Naive B cell (primary cell): ENCODE measurements around the gene ARSA. TPM values are rescaled to one million over a fixed set of nuclear protein-coding genes. Genes with fewer than 3 reads are reported as not detected.
A peak's percentile ranks its signal among the peaks of the same experiment; 100 is the strongest.

ENCODE experiments used
- ATAC-seq, 2 donors: fragments of 150-1000 bp; cut with Tn5 transposase; 2 replicates each; pipeline ENCODE4 v1.10.0; 2021; ENCODE audit warnings: low read depth in 2 of 2, mild to moderate bottlenecking in 2 of 2, moderate library complexity in 2 of 2
- DNase-seq: peaks from one replicate; pipeline ENCODE4 v3.0.0; 2022
- H3K27ac Mint-ChIP-seq, 6 donors: one replicate each; pipeline ENCODE4 v1.8.0; 2020 to 2022; ENCODE audit warnings: mild to moderate bottlenecking in 6 of 6, mixed read lengths in 6 of 6, moderate library complexity in 5 of 6, inconsistent platforms in 2 of 6
- H3K27me3 Mint-ChIP-seq, 3 donors: one replicate each; pipeline ENCODE4 v1.8.0; 2021 to 2022; ENCODE audit warnings: mixed read lengths in 3 of 3, mild to moderate bottlenecking in 1 of 3
- H3K36me3 Mint-ChIP-seq, 2 donors: one replicate each; pipeline ENCODE4 v1.8.0; 2020 to 2022; ENCODE audit warnings: mixed read lengths in 2 of 2, inconsistent platforms in 1 of 2, mild to moderate bottlenecking in 1 of 2
- H3K4me1 Mint-ChIP-seq, 3 donors: one replicate each; pipeline ENCODE4 v1.8.0; 2020 to 2022; ENCODE audit warnings: mixed read lengths in 3 of 3, inconsistent platforms in 1 of 3, mild to moderate bottlenecking in 1 of 3, moderate library complexity in 1 of 3
- H3K4me3 Mint-ChIP-seq, 8 donors: one replicate each; pipeline ENCODE4 v1.8.0; 2020 to 2022; ENCODE audit warnings: mild to moderate bottlenecking in 8 of 8, mixed read lengths in 8 of 8, moderate library complexity in 8 of 8, inconsistent platforms in 2 of 8
- H3K9me3 Mint-ChIP-seq, 7 donors: one replicate each; pipeline ENCODE4 v1.8.0; 2020 to 2022; ENCODE audit warnings: mixed read lengths in 7 of 7, mild to moderate bottlenecking in 5 of 7, inconsistent platforms in 2 of 7, moderate library complexity in 1 of 7
- polyA plus RNA-seq, 6 donors: library from polyadenylated mRNA; unstranded; fragments of 300-500 nt; fragmentation: Illumina TruSeq; gene quantifications; one replicate each; pipeline ENCODE4 v1.2.3, GENCODE V29; 2021; ENCODE audit warnings: low read depth in 6 of 6

The ARSA gene
- polyA plus RNA-seq, result 10 to 100 TPM in 2 of 6 donors, 1 to 10 TPM in 4; 7.5 to 12.5 (median 8.8) TPM

DNA sequence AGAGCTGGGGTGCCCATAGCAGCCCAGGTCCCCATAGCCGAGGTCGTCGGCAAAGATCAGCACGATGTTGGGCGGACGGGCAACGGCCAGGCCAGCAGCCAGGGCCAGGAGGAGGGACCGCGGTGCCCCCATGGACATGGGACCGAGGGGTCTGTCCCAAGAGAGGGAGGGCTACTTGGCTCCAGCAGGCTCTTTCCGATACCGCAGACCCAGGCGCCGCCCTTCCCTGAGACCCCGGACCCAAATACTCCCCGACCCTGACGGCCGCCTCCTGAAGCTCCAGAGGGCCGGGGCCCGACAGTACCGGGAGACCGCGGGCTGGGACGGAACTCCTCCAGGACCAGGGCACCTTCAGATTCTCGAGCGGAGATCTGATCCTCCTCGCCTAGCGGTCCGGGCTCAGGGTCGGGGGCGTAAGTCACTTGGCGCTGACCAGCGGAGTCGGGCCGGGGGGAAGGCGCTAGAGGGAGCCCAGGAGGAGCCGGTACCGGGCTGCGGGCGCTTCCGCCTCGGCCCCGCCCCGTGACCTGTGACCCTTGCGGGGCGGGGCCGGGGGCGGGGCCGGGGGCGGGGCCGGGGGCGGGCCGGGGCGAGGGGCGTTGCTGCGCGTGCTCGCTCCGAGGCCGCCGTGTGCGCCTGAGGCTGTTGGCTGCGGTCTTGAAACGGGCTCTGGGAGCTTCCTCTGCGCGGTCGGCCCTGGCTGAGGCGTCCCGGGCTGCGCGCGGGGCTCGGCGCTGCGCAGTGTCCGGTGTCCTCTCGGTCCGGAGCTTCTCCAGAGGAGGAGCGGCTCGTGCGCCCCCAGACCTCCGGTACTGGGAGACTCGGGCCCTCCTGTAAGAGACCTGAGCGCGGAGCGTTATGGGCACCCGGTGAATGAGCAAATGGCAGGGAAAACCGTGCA, at the start of gene ARSA:
Gene ARSA (minus strand): TSS at position 511 of the 901 bp plus-strand sequence. CDS start 373 bp downstream, at position 138.
- Mint-ChIP-seq H3K9me3 (no peaks in the 10 kb centered on the region), H3K4me3 (peak within 1 kb of the TSS; percentile 82 to 95 (median 92)), H3K36me3 (no peaks in the 10 kb centered on the region), H3K27ac (peak within 1 kb of the TSS in 5 of 6 donors; percentile 37 to 97 (median 90)), H3K4me1 (peaks cover 14 to 18% (median 16%) of the 10 kb centered on the region in 3 donors), H3K27me3 (no peaks in the 10 kb centered on the region)
- ATAC-seq (peak; percentile 88 to 89), DNase-seq (peak; percentile 73)

DNA sequence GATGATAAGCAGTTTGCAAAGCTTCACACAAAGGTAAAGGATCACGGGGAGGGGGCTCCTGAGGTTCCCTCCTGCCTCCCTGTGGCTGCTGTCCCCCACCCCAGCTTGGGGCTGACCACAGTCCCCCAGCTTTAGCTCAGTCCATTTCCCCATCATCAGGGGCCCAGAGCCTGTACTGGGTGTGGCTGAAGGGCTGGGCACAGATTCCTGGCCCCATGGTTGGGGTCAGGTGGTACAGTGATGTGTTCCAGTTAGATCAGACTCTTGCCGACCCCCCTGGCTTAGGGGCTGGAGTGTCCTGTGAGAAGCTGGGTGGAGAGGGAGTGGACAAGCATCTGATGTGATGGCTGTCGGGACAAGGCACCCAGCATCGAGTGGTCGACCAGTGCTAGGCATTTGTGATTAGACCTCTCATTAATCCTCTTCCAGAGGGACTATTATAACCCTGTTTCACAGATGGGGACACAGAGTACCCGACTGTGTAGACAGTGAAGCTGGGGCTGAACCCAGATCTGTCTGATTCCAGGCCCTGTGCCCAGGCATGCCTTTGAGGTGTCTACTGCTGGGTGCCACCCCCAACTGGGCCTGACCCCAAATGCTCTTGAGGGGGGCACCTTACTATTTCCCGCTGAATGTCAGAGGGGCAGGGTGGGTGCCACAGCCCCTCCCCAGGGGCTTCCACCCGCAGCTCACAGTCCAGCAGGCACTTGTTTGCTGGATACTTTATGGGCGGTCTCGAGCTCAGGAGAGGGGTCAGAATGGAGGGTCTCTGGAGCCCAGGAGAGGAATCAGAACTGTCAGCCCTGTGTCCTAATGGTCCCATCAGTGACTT, 48.9 kb upstream of the ARSA start:
- Mint-ChIP-seq H3K4me3 (peak overlapping the region in 1 of 8 donors; percentile 20), H3K27ac (no peak overlapping the region), H3K9me3 (peaks cover 0 to 3% (median 0%) of the 10 kb centered on the region in 7 donors), H3K27me3 (peaks cover 12 to 40% (median 31%) of the 10 kb centered on the region in 3 donors), H3K4me1 (peaks cover 17 to 26% (median 24%) of the 10 kb centered on the region in 3 donors), H3K36me3 (peaks cover 0 to 6% of the 10 kb centered on the region in 2 donors)
- no peak for DNase-seq
- ATAC-seq, result no peak

DNA sequence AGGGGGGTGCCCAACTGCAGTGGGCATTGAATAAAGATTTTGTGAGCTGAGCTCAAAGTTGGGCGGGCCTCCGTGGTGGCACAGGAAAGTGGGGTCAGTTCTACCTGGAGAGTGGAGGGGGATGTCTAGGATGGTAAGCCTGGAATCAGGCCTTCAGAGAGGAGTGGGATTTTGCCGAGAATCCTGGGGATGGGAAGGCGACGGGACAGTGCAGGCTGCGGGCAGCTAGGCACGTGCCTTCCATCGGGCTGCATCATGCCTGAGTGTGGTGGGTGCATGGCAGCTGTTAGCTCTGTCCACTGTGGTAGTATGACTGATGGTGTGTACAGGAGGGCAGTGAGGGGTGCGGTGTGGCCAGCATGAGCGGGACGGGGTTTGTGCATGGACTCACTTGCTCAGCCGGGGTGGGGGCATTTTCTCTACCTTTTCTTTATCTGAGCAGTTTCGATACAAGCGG, 48.3 kb upstream of the ARSA start:
- H3K4me3 Mint-ChIP-seq, result peak overlapping the region in 4 of 8 donors; percentile 2 to 62 (median 54)
- H3K4me1 Mint-ChIP-seq, result peaks cover 20 to 33% (median 30%) of the 10 kb centered on the region in 3 donors
- peaks cover 0 to 3% (median 0%) of the 10 kb centered on the region in 7 donors for H3K9me3 Mint-ChIP-seq
- H3K27me3 Mint-ChIP-seq, result peaks cover 19 to 47% (median 38%) of the 10 kb centered on the region in 3 donors
- ATAC-seq (no peak), DNase-seq (no peak)
- peaks cover 0 to 6% of the 10 kb centered on the region in 2 donors for H3K36me3 Mint-ChIP-seq
- no peak overlapping the region for H3K27ac Mint-ChIP-seq

DNA sequence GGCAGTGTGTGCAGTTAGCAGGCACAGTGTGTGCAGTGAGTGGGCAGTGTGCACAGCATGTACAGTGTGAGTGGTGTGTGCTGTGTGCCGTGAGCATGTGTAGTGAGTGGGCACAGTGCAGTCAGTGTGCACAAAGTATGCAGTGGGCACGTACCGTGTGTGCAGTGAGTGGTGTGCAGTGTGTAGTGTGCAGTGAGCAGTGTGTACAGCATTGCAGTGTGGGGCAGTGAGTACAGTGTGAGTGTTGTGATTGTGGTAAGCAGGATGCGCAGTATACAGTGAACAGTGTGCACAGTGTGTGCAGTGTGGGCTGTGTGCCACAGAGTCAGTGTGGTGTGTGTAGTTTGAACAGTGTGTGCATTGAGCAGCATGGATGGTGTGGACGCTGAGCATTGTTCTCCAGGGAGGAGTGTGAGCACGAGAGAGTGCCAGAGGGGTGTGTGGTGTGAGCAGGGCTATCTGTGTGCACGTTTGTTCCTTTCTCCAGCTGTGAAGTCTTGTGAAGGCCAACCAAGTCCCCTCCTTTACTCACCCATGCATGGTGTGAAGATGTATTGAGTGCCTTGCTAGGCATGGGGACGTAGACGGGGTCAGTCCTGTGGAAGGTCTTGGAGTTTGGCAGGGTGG, 47.7 kb upstream of the ARSA start:
- ATAC-seq, result no peak
- Mint-ChIP-seq H3K4me1 (peaks cover 23 to 33% (median 30%) of the 10 kb centered on the region in 3 donors), H3K27ac (peak overlapping the region in 1 of 6 donors; percentile 73), H3K9me3 (peaks cover 0 to 3% (median 0%) of the 10 kb centered on the region in 7 donors), H3K27me3 (peaks cover 23 to 52% (median 43%) of the 10 kb centered on the region in 3 donors), H3K4me3 (peak overlapping the region; percentile 62 to 87 (median 74)), H3K36me3 (peaks cover 0 to 8% of the 10 kb centered on the region in 2 donors)
- DNase-seq, result no peak

DNA sequence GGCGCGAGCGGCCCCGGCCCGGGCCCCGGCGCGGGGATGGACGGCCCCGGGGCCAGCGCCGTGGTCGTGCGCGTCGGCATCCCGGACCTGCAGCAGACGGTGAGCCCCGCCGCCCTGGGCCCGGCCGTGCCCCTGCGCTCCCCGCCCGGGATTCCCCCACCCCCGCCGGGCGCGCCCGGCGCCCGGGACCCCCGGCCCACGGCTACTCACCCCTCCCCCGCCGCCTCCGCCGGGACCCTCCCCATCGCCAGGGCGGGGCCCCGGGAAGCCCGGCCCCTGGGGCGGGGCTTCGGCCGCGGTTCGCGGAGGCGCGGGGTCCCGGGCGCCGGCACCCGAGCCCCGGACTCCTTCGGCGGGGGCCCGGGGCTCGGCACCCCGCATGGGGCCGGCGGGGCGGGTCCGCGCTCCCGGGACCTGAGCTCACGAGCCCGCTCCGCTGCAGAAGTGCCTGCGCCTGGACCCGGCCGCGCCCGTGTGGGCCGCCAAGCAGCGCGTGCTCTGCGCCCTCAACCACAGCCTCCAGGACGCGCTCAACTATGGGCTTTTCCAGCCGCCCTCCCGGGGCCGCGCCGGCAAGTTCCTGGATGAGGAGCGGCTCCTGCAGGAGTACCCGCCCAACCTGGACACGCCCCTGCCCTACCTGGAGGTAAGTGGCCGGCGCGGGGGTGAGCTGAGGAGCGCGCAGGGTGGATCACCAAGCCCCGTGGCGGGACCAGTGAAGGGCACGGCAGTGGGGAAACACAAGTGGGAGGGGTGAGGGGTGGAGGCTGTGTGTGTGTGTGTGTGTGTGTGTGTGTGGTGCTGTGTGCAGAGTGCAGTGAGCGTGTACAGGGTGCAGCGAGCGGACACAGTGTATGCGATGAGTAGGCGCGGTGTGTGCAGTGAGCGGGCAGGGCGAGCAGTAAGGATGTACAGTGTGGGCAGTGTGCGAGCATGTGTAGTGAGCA, 46.9 kb upstream of the ARSA start:
- Mint-ChIP-seq H3K4me1 (peaks cover 23 to 33% (median 31%) of the 10 kb centered on the region in 3 donors), H3K27me3 (peaks cover 26 to 56% (median 50%) of the 10 kb centered on the region in 3 donors), H3K4me3 (peak overlapping the region; percentile 62 to 87 (median 74)), H3K36me3 (peaks cover 0 to 12% of the 10 kb centered on the region in 2 donors), H3K27ac (peak overlapping the region in 3 of 6 donors; percentile 13 to 73 (median 73)), H3K9me3 (peaks cover 0 to 3% (median 0%) of the 10 kb centered on the region in 7 donors)
- DNase-seq, result no peak
- ATAC-seq, result peak; percentile 28 to 29

DNA sequence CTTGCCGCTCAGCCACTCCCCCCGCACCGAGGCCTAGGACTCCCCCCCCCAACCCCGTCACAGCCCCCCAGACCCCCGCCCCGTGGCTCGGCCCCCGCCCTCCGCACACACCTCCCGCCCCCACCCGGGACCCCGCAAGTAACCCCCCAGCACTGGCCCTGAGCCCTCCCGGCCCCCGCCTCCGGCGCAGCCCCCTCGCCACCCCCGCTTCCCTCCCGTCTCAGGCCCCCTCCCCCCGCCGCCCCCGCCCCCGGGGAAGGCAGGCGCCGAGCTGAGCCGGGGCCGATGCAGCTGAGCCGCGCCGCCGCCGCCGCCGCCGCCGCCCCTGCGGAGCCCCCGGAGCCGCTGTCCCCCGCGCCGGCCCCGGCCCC, 46.2 kb upstream of the ARSA start:
- peak overlapping the region in 4 of 8 donors; percentile 51 to 73 (median 62) for H3K4me3 Mint-ChIP-seq
- peaks cover 0 to 3% (median 0%) of the 10 kb centered on the region in 7 donors for H3K9me3 Mint-ChIP-seq
- peaks cover 0 to 12% of the 10 kb centered on the region in 2 donors for H3K36me3 Mint-ChIP-seq
- ATAC-seq (no peak), DNase-seq (no peak)
- no peak overlapping the region for H3K27ac Mint-ChIP-seq
- H3K27me3 Mint-ChIP-seq, result peaks cover 26 to 56% (median 50%) of the 10 kb centered on the region in 3 donors
- H3K4me1 Mint-ChIP-seq, result peaks cover 23 to 33% (median 31%) of the 10 kb centered on the region in 3 donors

DNA sequence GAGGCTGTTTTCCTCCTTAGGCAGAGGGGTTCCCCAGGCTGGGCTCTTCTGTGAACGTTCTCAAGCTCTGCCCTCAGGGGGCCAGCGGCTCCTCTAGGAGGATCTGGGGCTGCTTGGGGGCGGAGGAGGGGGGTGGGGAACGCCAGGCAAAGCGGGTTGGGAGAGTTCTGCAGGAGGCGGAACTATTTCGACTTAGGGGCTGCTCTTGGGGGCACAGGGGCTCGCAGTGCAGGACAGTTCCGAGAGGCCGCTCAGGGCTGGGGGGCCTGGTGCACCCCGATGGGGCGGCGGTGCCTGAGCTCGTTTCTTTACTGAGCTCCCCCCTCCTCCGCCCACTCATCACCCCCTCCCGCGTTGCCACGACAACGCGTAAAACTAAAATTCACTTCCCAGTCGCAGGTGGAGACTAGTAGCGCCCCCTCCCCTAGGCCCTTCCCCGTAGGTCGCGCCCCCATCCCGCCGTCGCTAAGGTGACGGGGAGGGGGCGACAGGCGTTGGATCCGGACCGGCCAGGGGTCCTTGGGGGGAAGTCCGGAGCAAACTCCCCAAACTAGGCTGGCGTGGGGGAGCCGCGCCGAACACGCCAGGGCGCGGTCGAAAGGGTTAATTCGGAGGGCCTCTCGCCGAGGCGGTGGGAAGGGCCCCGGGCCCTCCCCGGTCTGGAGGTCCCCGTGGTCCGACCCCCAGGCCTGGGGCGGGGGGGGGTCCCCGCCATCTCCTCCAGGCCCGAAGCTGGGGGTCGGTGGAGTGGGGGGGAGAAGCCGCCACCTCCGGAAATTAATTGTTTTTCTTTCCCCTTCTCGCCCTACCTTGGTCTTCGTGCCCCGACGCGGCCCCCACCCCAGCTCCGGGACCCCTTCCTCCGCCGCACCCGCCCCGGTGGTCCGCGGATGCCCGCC, 45.5 kb upstream of the ARSA start:
- H3K27me3 Mint-ChIP-seq, result peaks cover 26 to 56% (median 50%) of the 10 kb centered on the region in 3 donors
- H3K4me3 Mint-ChIP-seq, result peak overlapping the region; percentile 35 to 88 (median 74)
- H3K27ac Mint-ChIP-seq, result peak overlapping the region in 4 of 6 donors; percentile 49 to 73 (median 65)
- peaks cover 0 to 3% (median 0%) of the 10 kb centered on the region in 7 donors for H3K9me3 Mint-ChIP-seq
- H3K4me1 Mint-ChIP-seq, result peaks cover 23 to 33% (median 31%) of the 10 kb centered on the region in 3 donors
- ATAC-seq (peak; percentile 50 to 52), DNase-seq (peak; percentile 45)
- H3K36me3 Mint-ChIP-seq, result peaks cover 0 to 12% of the 10 kb centered on the region in 2 donors

DNA sequence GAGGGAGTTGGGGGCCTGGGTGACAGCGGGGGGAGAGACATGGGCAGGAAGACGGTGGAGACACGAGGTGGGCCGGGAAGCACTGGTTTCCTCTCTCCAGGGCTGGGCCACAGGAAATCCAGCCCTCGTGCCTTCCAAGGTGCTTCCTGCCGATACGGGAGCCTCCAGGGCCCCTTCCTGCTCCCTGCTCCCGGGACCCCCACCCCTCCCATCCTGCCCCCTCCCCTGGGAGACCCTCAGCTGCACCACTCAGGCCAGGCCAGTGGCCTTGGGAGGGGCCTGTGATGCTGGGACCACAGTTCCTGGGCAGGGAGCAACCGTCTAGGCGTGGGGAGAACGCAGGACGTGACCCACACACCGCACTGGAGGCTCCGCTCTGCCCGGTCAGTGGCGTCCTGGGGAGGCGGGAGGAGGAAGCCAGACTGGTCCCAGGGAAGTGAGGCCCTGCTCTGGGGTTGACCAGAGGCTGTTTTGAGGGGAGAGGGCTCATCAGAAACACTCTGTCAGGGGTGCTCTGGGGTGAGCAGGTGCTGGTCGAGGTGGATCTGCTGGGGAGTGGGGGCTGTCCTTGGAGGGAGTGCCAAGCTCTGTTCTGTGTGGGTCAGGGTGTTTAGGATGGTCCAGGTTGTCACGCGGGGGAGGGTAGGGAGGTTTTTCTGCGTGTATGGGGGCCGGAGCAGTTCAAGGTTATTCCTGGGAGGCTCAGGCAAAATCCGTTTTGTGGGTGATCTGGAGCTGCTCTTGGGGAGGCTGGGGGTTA, 44.7 kb upstream of the ARSA start, which contains the start of gene SHANK3:
Gene SHANK3 (plus strand): TSS at position 353 of the 760 bp plus-strand sequence.
- Mint-ChIP-seq H3K27ac (peak within 1 kb of the TSS in 4 of 6 donors; percentile 49 to 73 (median 65)), H3K4me1 (peaks cover 23 to 31% (median 30%) of the 10 kb centered on the region in 3 donors), H3K9me3 (peaks cover 0 to 3% (median 0%) of the 10 kb centered on the region in 7 donors), H3K4me3 (peak within 1 kb of the TSS; percentile 35 to 88 (median 74)), H3K27me3 (peaks cover 26 to 59% (median 57%) of the 10 kb centered on the region in 3 donors), H3K36me3 (peaks cover 0 to 12% of the 10 kb centered on the region in 2 donors)
- no peak for ATAC-seq
- no peak for DNase-seq

DNA sequence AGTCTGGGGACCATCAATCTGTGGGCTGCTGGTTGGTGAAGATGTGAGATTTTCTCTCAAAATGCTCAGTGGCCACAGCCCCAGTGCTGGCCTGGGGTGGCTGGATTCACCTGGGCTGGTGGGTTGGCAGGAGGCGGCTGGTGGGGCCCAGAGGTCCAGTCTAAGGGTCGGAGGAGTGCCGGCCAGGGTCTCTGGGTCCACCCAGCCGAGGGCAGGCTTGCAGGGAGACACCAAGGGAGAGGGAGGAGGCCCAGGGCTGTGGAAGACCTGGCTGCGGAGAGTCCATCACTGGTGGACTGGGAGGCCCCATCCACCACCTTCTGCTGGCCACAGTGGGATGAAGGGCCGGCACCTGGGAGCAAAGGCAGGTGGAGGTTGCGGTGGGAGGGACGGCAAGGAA, 44.1 kb upstream of the ARSA start:
- peaks cover 0 to 3% (median 0%) of the 10 kb centered on the region in 7 donors for H3K9me3 Mint-ChIP-seq
- peaks cover 23 to 31% (median 29%) of the 10 kb centered on the region in 3 donors for H3K4me1 Mint-ChIP-seq
- H3K4me3 Mint-ChIP-seq, result peak overlapping the region in 4 of 8 donors; percentile 10 to 73 (median 42)
- peak overlapping the region in 2 of 6 donors; percentile 9 to 50 for H3K27ac Mint-ChIP-seq
- DNase-seq (no peak), ATAC-seq (no peak)
- peaks cover 0 to 12% of the 10 kb centered on the region in 2 donors for H3K36me3 Mint-ChIP-seq
- peaks cover 27 to 60% (median 56%) of the 10 kb centered on the region in 3 donors for H3K27me3 Mint-ChIP-seq

DNA sequence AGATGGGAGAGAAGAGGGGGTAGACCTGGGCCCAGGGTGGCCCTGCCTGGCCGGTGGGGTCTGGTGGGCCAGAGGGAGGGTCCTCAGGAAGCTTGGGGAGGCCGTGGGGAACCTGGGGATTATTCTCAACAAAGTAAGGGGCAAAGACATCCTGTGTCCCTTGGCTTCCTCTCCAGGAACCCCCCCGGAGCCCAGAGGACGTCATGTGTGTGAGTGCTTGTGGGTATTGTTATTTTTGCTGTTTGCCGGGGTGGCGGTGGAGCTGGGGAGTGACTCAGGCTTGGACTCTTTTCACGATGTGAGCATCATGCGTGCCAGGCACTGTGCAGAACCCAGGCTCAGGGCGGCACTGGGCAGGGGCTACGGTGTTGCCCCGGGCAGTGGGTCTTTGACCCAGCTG, 43.7 kb upstream of the ARSA start:
- Mint-ChIP-seq H3K9me3 (peaks cover 0 to 3% (median 0%) of the 10 kb centered on the region in 7 donors), H3K4me3 (peak overlapping the region in 5 of 8 donors; percentile 10 to 73 (median 24)), H3K27ac (peak overlapping the region in 2 of 6 donors; percentile 50 to 80), H3K4me1 (peaks cover 23 to 31% (median 29%) of the 10 kb centered on the region in 3 donors), H3K36me3 (peaks cover 0 to 12% of the 10 kb centered on the region in 2 donors), H3K27me3 (peaks cover 30 to 60% (median 56%) of the 10 kb centered on the region in 3 donors)
- no peak for DNase-seq
- peak in 1 of 2 donors; percentile 23 for ATAC-seq
